Measurements from ENCODE around the gene LINGO3. TPM values are rescaled to one million over a fixed set of nuclear protein-coding genes. Genes with fewer than 3 reads are reported as not detected.
"Not testable (repeated sequence)": the region's sequence is repeated elsewhere in the genome, so short reads cannot be mapped to it uniquely, and the experiment has no call there.

The LINGO3 gene
- 0.21 TPM for total RNA-seq

GRCh38 chr19:2308114-2308556 is at the start of gene LINGO3:
Gene LINGO3 (minus strand): TSS chr19:2308154. CDS start chr19:2291776, 16,378 bp downstream.
- no peak for DNase-seq

GRCh38 chr19:2356036-2356646 is 48.2 kb upstream of the LINGO3 start:
- DNase-seq = no peak

GRCh38 chr19:2355168-2356035 is 47.4 kb upstream of the LINGO3 start:
- DNase-seq = no peak

- DNase-seq = no peak
These were observed 46.7 kb upstream of the LINGO3 start for GRCh38 chr19:2354670-2355069.

GRCh38 chr19:2353887-2354592 is 46.1 kb upstream of the LINGO3 start:
- DNase-seq = no peak

GRCh38 chr19:2353159-2353886 is 45.4 kb upstream of the LINGO3 start:
- DNase-seq = no peak

GRCh38 chr19:2352121-2352520 is 44.2 kb upstream of the LINGO3 start:
- no peak for DNase-seq

- DNase-seq = no peak
These were observed 43.6 kb upstream of the LINGO3 start for GRCh38 chr19:2351591-2351990.

- DNase-seq = no peak
These were observed 42.7 kb upstream of the LINGO3 start for GRCh38 chr19:2350656-2351055.

- DNase-seq = not testable (repeated sequence)
These were observed 41.9 kb upstream of the LINGO3 start for GRCh38 chr19:2349818-2350217.

GRCh38 chr19:2345794-2346663 is 38.1 kb upstream of the LINGO3 start:
- DNase-seq = peak; percentile 37

GRCh38 chr19:2345076-2345475 is 37.1 kb upstream of the LINGO3 start:
- no peak for DNase-seq

GRCh38 chr19:2344381-2344870 is 36.5 kb upstream of the LINGO3 start:
- DNase-seq = no peak

- no peak for DNase-seq
These were observed 35.5 kb upstream of the LINGO3 start for GRCh38 chr19:2343289-2343982.

GRCh38 chr19:2342656-2343288 is 34.8 kb upstream of the LINGO3 start:
- no peak for DNase-seq

GRCh38 chr19:2341982-2342381 is 34.0 kb upstream of the LINGO3 start:
- peak; percentile 47 for DNase-seq

- no peak for DNase-seq
These were observed 33.3 kb upstream of the LINGO3 start for GRCh38 chr19:2341244-2341751.

- no peak for DNase-seq
These were observed 32.7 kb upstream of the LINGO3 start for GRCh38 chr19:2340496-2341243.
